ENCODE measurements around the gene RMND5A. TPM values are rescaled to one million over a fixed set of nuclear protein-coding genes. Genes with fewer than 3 reads are reported as not detected.
"Not testable (repeated sequence)": the region's sequence is repeated elsewhere in the genome, so short reads cannot be mapped to it uniquely, and the experiment has no call there.

RMND5A gene
- total RNA-seq, 1 donor from 2014 or later, result 36.6 TPM

- H3K36me3 Mint-ChIP-seq (ENCODE audit: low read depth); H3K4me3 Mint-ChIP-seq (ENCODE audit: low read depth); intact Hi-C loops (cut with micrococcal nuclease): not testable (repeated sequence)
These were observed 12.0 kb downstream of the RMND5A start for GRCh38 chr2:86732040-86732525.

GRCh38 chr2:86732837-86733236 lies 12.7 kb downstream of the RMND5A start:
- intact Hi-C loops (cut with micrococcal nuclease); H3K4me3 Mint-ChIP-seq (ENCODE audit: low read depth); H3K4me1 Mint-ChIP-seq (ENCODE audit: low read depth); H3K27ac Mint-ChIP-seq; H3K27me3 Mint-ChIP-seq (ENCODE audit: low read depth); H3K36me3 Mint-ChIP-seq (ENCODE audit: low read depth); DNase-seq (ENCODE audit: low spot score); H3K9me3 Mint-ChIP-seq: not testable (repeated sequence)

More at GRCh38 chr2:86732040-86732525, 12.0 kb downstream of the RMND5A start:
- H3K9me3 Mint-ChIP-seq; DNase-seq (ENCODE audit: low spot score); H3K27me3 Mint-ChIP-seq (ENCODE audit: low read depth); H3K4me1 Mint-ChIP-seq (ENCODE audit: low read depth); H3K27ac Mint-ChIP-seq: not testable (repeated sequence)

GRCh38 chr2:86733528-86733927 lies 13.4 kb downstream of the RMND5A start:
- H3K4me1 Mint-ChIP-seq (ENCODE audit: low read depth), result not testable (repeated sequence)

GRCh38 chr2:86734896-86735295 lies 14.8 kb downstream of the RMND5A start:
- H3K36me3 Mint-ChIP-seq (ENCODE audit: low read depth); H3K9me3 Mint-ChIP-seq; H3K4me3 Mint-ChIP-seq (ENCODE audit: low read depth); DNase-seq (ENCODE audit: low spot score); H3K27me3 Mint-ChIP-seq (ENCODE audit: low read depth); H3K4me1 Mint-ChIP-seq (ENCODE audit: low read depth); H3K27ac Mint-ChIP-seq; intact Hi-C loops (cut with micrococcal nuclease): not testable (repeated sequence)

More at GRCh38 chr2:86733528-86733927, 13.4 kb downstream of the RMND5A start:
- H3K9me3 Mint-ChIP-seq; H3K4me3 Mint-ChIP-seq (ENCODE audit: low read depth); DNase-seq (ENCODE audit: low spot score); H3K27ac Mint-ChIP-seq; intact Hi-C loops (cut with micrococcal nuclease); H3K27me3 Mint-ChIP-seq (ENCODE audit: low read depth); H3K36me3 Mint-ChIP-seq (ENCODE audit: low read depth): not testable (repeated sequence)

GRCh38 chr2:86739485-86739884 lies 19.4 kb downstream of the RMND5A start:
- H3K9me3 Mint-ChIP-seq; H3K4me1 Mint-ChIP-seq (ENCODE audit: low read depth); H3K4me3 Mint-ChIP-seq (ENCODE audit: low read depth); intact Hi-C loops (cut with micrococcal nuclease); H3K27me3 Mint-ChIP-seq (ENCODE audit: low read depth); H3K27ac Mint-ChIP-seq; DNase-seq (ENCODE audit: low spot score): not testable (repeated sequence)
- peaks cover 14% of the 10 kb centered on the region for H3K36me3 Mint-ChIP-seq (ENCODE audit: low read depth)

GRCh38 chr2:86739889-86740288 lies 19.8 kb downstream of the RMND5A start:
- H3K4me1 Mint-ChIP-seq (ENCODE audit: low read depth); H3K4me3 Mint-ChIP-seq (ENCODE audit: low read depth); intact Hi-C loops (cut with micrococcal nuclease); H3K27me3 Mint-ChIP-seq (ENCODE audit: low read depth); DNase-seq (ENCODE audit: low spot score); H3K9me3 Mint-ChIP-seq; H3K27ac Mint-ChIP-seq: not testable (repeated sequence)
- peaks cover 14% of the 10 kb centered on the region for H3K36me3 Mint-ChIP-seq (ENCODE audit: low read depth)

- peak overlapping the region; percentile 74 for H3K27ac Mint-ChIP-seq
- H3K36me3 Mint-ChIP-seq (ENCODE audit: low read depth), result peaks cover 30% of the 10 kb centered on the region
- DNase-seq (ENCODE audit: low spot score); H3K27me3 Mint-ChIP-seq (ENCODE audit: low read depth); H3K9me3 Mint-ChIP-seq; intact Hi-C loops (cut with micrococcal nuclease); H3K4me3 Mint-ChIP-seq (ENCODE audit: low read depth): not testable (repeated sequence)
- peaks cover 14% of the 10 kb centered on the region for H3K4me1 Mint-ChIP-seq (ENCODE audit: low read depth)
These were observed 21.9 kb downstream of the RMND5A start for GRCh38 chr2:86741889-86742498.

- DNase-seq (ENCODE audit: low spot score), result no peak
- intact Hi-C loops (cut with micrococcal nuclease), result no loop called here
- Mint-ChIP-seq H3K9me3 (no peaks in the 10 kb centered on the region), H3K36me3 (ENCODE audit: low read depth) (peaks cover 43% of the 10 kb centered on the region), H3K27ac (no peak overlapping the region), H3K27me3 (ENCODE audit: low read depth) (no peaks in the 10 kb centered on the region), H3K4me1 (ENCODE audit: low read depth) (peaks cover 22% of the 10 kb centered on the region), H3K4me3 (ENCODE audit: low read depth) (no peak overlapping the region)
These were observed 24.1 kb downstream of the RMND5A start for GRCh38 chr2:86744152-86744551.

GRCh38 chr2:86746939-86747338 lies 26.8 kb downstream of the RMND5A start:
- H3K4me3 Mint-ChIP-seq (ENCODE audit: low read depth), result no peak overlapping the region
- no peak for DNase-seq (ENCODE audit: low spot score)
- no peaks in the 10 kb centered on the region for H3K27me3 Mint-ChIP-seq (ENCODE audit: low read depth)
- H3K9me3 Mint-ChIP-seq, result peaks cover 20% of the 10 kb centered on the region
- no peak overlapping the region for H3K27ac Mint-ChIP-seq
- peaks cover 69% of the 10 kb centered on the region for H3K36me3 Mint-ChIP-seq (ENCODE audit: low read depth)
- intact Hi-C loops (cut with micrococcal nuclease), result no loop called here
- H3K4me1 Mint-ChIP-seq (ENCODE audit: low read depth), result peaks cover 30% of the 10 kb centered on the region

GRCh38 chr2:86747711-86748639 lies 27.9 kb downstream of the RMND5A start:
- no peak for DNase-seq (ENCODE audit: low spot score)
- Mint-ChIP-seq H3K4me1 (ENCODE audit: low read depth) (peaks cover 27% of the 10 kb centered on the region), H3K9me3 (peaks cover 20% of the 10 kb centered on the region), H3K36me3 (ENCODE audit: low read depth) (peaks cover 74% of the 10 kb centered on the region), H3K27me3 (ENCODE audit: low read depth) (no peaks in the 10 kb centered on the region), H3K4me3 (ENCODE audit: low read depth) (no peak overlapping the region), H3K27ac (no peak overlapping the region)
- intact Hi-C loops (cut with micrococcal nuclease), result no loop called here

- intact Hi-C loops (cut with micrococcal nuclease), result no loop called here
- Mint-ChIP-seq H3K4me3 (ENCODE audit: low read depth) (no peak overlapping the region), H3K36me3 (ENCODE audit: low read depth) (peaks cover 83% of the 10 kb centered on the region), H3K27me3 (ENCODE audit: low read depth) (no peaks in the 10 kb centered on the region), H3K9me3 (peaks cover 20% of the 10 kb centered on the region), H3K4me1 (ENCODE audit: low read depth) (peaks cover 22% of the 10 kb centered on the region), H3K27ac (no peak overlapping the region)
- DNase-seq (ENCODE audit: low spot score), result no peak
These were observed 30.2 kb downstream of the RMND5A start for GRCh38 chr2:86750240-86750839.

GRCh38 chr2:86751778-86752177 lies 31.7 kb downstream of the RMND5A start:
- H3K4me1 Mint-ChIP-seq (ENCODE audit: low read depth), result peaks cover 16% of the 10 kb centered on the region
- H3K36me3 Mint-ChIP-seq (ENCODE audit: low read depth), result peaks cover 83% of the 10 kb centered on the region
- H3K9me3 Mint-ChIP-seq, result peaks cover 20% of the 10 kb centered on the region

GRCh38 chr2:86752934-86753333 lies 32.8 kb downstream of the RMND5A start:
- Mint-ChIP-seq H3K27ac (no peak overlapping the region), H3K9me3 (peaks cover 20% of the 10 kb centered on the region), H3K4me1 (ENCODE audit: low read depth) (peaks cover 9% of the 10 kb centered on the region), H3K36me3 (ENCODE audit: low read depth) (peaks cover 78% of the 10 kb centered on the region), H3K4me3 (ENCODE audit: low read depth) (no peak overlapping the region), H3K27me3 (ENCODE audit: low read depth) (no peaks in the 10 kb centered on the region)
- no peak for DNase-seq (ENCODE audit: low spot score)
- intact Hi-C loops (cut with micrococcal nuclease), result no loop called here

More at GRCh38 chr2:86751778-86752177, 31.7 kb downstream of the RMND5A start:
- no peak for DNase-seq (ENCODE audit: low spot score)
- H3K4me3 Mint-ChIP-seq (ENCODE audit: low read depth), result no peak overlapping the region
- no peaks in the 10 kb centered on the region for H3K27me3 Mint-ChIP-seq (ENCODE audit: low read depth)
- H3K27ac Mint-ChIP-seq, result no peak overlapping the region
- intact Hi-C loops (cut with micrococcal nuclease), result no loop called here
